ENCODE measurements around the gene BTBD2.
A peak's percentile ranks its signal among the peaks of the same experiment; 100 is the strongest.
"Not testable (repeated sequence)": the region's sequence is repeated elsewhere in the genome, so short reads cannot be mapped to it uniquely, and the experiment has no call there.

Gene BTBD2

DNA sequence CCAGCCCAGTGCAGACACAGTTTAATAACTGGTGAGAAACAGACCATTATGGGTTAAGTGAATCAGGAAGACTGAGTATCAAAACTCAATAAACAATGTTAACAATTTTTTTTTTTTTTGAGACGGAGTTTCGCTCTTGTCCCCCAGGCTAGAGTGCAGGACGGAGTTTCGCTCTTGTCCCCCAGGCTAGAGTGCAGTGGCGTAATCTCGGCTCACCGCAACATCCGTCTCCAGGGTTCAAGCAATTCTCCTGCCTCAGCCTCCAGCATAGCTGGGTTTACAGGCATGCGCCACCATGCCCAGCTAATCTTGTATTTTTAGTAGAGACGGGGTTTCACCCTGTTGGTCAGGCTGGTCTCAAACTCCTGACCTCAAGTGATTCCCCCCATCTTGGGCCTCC is 27.1 kb downstream of the BTBD2 start:
- not testable (repeated sequence) for ATAC-seq

DNA sequence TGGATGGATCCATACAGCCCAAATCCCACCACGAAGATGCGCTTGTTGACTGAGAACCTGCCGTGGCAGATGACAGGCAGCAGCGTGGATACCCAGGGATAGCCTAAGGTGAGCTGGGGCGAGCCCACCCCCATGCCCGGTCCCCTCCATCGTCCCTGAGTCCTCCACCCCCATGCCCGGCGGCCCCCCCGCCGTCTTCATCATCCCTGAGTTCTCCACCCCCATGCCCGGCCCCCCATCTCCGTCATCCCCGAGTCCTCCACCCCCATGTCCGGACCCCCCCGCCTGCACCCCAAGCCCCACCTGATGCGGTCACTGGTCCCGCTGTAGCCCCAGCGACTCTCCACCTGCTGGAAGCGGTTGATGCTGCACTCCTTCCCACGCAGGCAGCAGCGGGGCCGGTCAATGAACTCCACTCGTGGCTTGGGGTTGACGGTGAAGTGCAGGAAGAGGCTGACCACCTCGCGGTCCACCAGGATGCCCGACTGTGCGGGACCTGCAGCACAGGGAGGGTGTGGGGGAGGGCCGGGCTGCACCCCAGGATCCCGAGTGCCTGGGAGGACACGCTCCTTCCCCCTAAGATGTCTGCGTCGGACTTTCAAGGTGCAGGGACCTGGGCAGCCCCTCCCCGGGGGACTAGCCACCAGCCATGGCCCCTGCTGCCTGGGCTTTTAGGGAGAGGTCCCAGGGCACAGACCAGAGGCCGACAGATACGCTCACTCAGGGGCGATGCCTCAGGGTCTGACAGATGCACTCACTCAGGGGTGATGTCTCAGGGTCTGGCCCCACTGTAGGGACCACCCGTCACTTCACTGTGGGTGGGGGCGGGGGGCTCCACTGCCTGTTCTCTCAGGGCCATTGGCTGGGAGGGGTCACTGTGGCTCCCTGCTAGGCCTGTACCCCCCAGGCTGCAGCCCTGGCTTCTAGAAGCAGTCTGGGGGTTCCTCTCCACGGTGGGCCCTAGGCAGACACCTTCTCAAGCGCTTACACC is 28.0 kb downstream of the BTBD2 start:
- ATAC-seq: no peak
- TF ChIP-seq ZFP30 (CRISPR knock-in tag; IDR thresholded peaks at IDR 0.05) (no peak), ESRRG (CRISPR knock-in tag; IDR thresholded peaks at IDR 0.05) (no peak), ISL1 (CRISPR knock-in tag; IDR thresholded peaks at IDR 0.05) (no peak), RARB (CRISPR knock-in tag; IDR thresholded peaks at IDR 0.05) (no peak), ZFP3 (CRISPR knock-in tag; IDR thresholded peaks at IDR 0.05) (no peak)

DNA sequence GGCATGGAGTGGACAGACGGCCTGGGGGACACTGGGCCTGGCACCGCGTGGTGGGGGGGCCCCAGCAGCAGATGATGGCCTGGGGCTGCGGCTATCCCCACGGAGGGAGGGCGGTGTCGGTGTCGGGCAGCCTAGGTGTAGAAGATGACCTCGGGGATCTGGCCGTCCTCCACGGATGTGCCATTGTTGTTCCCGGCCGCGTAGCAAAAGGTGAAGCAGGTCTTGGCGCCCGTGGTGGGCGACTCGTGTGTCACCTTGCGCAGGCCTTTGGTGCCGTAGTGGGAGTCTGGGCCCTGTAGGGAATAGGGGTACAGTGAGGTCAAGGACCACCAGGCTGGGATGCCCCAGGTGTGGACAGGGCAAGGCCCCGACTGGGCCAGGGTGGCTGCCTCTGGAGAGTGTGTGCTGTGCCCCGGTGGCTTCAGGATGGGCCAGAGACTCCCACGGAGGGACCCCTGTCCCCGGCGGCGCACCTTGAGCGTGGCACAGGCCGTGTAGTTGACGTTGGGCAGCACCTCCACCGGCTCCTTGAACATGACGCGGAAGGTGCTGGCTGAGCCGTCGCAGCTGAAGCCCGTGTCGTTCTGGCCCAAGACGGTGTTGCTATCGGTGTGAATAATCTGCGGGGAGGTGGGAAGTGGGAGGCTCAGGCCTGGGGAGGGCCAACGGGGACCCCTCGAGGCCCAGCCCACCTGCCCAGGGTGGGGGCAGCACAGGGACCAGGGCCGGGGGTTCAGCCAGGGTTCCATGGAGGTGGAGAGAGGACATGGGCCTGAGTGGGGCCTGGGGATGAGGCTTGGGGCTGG is 29.0 kb downstream of the BTBD2 start:
- ATAC-seq: peak; percentile 7; the same call in 2 of the 3 replicates
- TF ChIP-seq ESRRG (CRISPR knock-in tag; IDR thresholded peaks at IDR 0.05): no peak
- no peak for TF ChIP-seq RARB (CRISPR knock-in tag; IDR thresholded peaks at IDR 0.05)
- TF ChIP-seq TCF4 (CRISPR knock-in tag; IDR thresholded peaks at IDR 0.05; ENCODE audit: borderline replicate concordance): no peak
- TF ChIP-seq ARNTL (CRISPR knock-in tag; IDR thresholded peaks at IDR 0.05; ENCODE audit: borderline replicate concordance, low read depth): no peak
- TF ChIP-seq, protein P1, sequence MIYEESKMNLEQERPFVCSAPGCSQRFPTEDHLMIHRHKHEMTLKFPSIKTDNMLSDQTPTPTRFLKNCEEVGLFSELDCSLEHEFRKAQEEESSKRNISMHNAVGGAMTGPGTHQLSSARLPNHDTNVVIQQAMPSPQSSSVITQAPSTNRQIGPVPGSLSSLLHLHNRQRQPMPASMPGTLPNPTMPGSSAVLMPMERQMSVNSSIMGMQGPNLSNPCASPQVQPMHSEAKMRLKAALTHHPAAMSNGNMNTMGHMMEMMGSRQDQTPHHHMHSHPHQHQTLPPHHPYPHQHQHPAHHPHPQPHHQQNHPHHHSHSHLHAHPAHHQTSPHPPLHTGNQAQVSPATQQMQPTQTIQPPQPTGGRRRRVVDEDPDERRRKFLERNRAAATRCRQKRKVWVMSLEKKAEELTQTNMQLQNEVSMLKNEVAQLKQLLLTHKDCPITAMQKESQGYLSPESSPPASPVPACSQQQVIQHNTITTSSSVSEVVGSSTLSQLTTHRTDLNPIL (CRISPR knock-in tag; IDR thresholded peaks at IDR 0.05; ENCODE audit: low read depth): no peak
- no peak for TF ChIP-seq ISL1 (CRISPR knock-in tag; IDR thresholded peaks at IDR 0.05)
- TF ChIP-seq ZC3H10 (CRISPR knock-in tag; IDR thresholded peaks at IDR 0.05): no peak
- no peak for TF ChIP-seq PPARA (CRISPR knock-in tag; IDR thresholded peaks at IDR 0.05; ENCODE audit: borderline replicate concordance)
- TF ChIP-seq ZFP3 (CRISPR knock-in tag; IDR thresholded peaks at IDR 0.05): no peak
- TF ChIP-seq, protein P2, sequence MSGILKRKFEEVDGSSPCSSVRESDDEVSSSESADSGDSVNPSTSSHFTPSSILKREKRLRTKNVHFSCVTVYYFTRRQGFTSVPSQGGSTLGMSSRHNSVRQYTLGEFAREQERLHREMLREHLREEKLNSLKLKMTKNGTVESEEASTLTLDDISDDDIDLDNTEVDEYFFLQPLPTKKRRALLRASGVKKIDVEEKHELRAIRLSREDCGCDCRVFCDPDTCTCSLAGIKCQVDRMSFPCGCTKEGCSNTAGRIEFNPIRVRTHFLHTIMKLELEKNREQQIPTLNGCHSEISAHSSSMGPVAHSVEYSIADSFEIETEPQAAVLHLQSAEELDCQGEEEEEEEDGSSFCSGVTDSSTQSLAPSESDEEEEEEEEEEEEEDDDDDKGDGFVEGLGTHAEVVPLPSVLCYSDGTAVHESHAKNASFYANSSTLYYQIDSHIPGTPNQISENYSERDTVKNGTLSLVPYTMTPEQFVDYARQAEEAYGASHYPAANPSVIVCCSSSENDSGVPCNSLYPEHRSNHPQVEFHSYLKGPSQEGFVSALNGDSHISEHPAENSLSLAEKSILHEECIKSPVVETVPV (CRISPR knock-in tag; IDR thresholded peaks at IDR 0.05): no peak
- TF ChIP-seq ZNF565 (CRISPR knock-in tag; conservative IDR thresholded peaks at IDR 0.05; ENCODE audit: low read depth): no peak
- TF ChIP-seq, protein P3, sequence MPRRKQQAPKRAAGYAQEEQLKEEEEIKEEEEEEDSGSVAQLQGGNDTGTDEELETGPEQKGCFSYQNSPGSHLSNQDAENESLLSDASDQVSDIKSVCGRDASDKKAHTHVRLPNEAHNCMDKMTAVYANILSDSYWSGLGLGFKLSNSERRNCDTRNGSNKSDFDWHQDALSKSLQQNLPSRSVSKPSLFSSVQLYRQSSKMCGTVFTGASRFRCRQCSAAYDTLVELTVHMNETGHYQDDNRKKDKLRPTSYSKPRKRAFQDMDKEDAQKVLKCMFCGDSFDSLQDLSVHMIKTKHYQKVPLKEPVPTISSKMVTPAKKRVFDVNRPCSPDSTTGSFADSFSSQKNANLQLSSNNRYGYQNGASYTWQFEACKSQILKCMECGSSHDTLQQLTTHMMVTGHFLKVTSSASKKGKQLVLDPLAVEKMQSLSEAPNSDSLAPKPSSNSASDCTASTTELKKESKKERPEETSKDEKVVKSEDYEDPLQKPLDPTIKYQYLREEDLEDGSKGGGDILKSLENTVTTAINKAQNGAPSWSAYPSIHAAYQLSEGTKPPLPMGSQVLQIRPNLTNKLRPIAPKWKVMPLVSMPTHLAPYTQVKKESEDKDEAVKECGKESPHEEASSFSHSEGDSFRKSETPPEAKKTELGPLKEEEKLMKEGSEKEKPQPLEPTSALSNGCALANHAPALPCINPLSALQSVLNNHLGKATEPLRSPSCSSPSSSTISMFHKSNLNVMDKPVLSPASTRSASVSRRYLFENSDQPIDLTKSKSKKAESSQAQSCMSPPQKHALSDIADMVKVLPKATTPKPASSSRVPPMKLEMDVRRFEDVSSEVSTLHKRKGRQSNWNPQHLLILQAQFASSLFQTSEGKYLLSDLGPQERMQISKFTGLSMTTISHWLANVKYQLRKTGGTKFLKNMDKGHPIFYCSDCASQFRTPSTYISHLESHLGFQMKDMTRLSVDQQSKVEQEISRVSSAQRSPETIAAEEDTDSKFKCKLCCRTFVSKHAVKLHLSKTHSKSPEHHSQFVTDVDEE (CRISPR knock-in tag; IDR thresholded peaks at IDR 0.05): no peak

DNA sequence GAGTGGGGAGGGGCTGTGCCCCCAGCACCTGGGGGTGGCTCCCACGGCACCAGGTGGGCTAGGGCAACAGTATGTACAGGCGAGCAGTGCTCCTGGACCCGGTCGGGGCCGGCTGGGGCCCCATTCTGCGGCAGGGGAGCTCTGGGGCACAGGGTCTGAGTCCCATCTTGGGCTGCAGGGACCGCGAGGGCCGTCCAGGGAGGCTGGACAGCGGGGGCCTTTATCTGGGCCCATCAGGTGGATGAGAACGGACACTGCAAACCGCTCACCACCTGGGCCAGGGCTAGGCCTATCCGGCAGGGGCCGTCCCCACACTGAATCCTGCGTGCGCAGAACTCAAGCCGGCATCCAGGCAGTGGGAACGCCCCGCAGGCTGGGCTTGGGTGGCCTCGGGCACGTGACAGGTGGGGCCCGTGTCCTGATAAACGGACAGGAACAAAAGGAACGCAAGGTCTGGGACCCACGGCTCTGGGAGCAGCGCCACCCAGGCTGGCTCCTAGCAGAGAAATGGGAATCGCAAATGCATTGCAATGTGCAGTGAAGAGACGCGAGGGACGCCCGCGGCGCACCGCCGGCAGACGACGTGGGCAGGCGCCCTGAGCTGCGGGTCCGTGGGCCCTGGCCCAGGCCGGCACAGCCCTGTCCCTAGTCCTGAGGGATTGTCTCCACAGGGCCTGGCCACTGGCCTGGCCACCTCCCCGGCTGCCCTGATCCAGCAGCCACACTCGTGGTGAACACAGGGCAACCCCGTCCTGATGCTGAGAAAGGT is 29.7 kb downstream of the BTBD2 start:
- TF ChIP-seq GLIS3 (CRISPR knock-in tag; IDR thresholded peaks at IDR 0.05) (no peak), TOX (CRISPR knock-in tag; IDR thresholded peaks at IDR 0.05; ENCODE audit: borderline replicate concordance) (no peak), ZFP30 (CRISPR knock-in tag; IDR thresholded peaks at IDR 0.05) (no peak), ZFP3 (CRISPR knock-in tag; IDR thresholded peaks at IDR 0.05) (no peak), RARB (CRISPR knock-in tag; IDR thresholded peaks at IDR 0.05) (no peak), SNAI2 (CRISPR knock-in tag; IDR thresholded peaks at IDR 0.05) (no peak), ZNF565 (CRISPR knock-in tag; conservative IDR thresholded peaks at IDR 0.05; ENCODE audit: low read depth) (no peak), ESRRG (CRISPR knock-in tag; IDR thresholded peaks at IDR 0.05) (no peak)
- TF ChIP-seq, protein P4, sequence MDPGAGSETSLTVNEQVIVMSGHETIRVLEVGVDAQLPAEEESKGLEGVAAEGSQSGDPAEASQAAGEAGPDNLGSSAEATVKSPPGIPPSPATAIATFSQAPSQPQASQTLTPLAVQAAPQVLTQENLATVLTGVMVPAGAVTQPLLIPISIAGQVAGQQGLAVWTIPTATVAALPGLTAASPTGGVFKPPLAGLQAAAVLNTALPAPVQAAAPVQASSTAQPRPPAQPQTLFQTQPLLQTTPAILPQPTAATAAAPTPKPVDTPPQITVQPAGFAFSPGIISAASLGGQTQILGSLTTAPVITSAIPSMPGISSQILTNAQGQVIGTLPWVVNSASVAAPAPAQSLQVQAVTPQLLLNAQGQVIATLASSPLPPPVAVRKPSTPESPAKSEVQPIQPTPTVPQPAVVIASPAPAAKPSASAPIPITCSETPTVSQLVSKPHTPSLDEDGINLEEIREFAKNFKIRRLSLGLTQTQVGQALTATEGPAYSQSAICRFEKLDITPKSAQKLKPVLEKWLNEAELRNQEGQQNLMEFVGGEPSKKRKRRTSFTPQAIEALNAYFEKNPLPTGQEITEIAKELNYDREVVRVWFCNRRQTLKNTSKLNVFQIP (CRISPR knock-in tag; IDR thresholded peaks at IDR 0.05; ENCODE audit: borderline replicate concordance, low read depth): no peak
- TF ChIP-seq, protein P5, sequence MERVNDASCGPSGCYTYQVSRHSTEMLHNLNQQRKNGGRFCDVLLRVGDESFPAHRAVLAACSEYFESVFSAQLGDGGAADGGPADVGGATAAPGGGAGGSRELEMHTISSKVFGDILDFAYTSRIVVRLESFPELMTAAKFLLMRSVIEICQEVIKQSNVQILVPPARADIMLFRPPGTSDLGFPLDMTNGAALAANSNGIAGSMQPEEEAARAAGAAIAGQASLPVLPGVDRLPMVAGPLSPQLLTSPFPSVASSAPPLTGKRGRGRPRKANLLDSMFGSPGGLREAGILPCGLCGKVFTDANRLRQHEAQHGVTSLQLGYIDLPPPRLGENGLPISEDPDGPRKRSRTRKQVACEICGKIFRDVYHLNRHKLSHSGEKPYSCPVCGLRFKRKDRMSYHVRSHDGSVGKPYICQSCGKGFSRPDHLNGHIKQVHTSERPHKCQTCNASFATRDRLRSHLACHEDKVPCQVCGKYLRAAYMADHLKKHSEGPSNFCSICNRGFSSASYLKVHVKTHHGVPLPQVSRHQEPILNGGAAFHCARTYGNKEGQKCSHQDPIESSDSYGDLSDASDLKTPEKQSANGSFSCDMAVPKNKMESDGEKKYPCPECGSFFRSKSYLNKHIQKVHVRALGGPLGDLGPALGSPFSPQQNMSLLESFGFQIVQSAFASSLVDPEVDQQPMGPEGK (CRISPR knock-in tag; IDR thresholded peaks at IDR 0.05; ENCODE audit: borderline replicate concordance): no peak
- TF ChIP-seq, protein P1 (CRISPR knock-in tag; IDR thresholded peaks at IDR 0.05; ENCODE audit: low read depth): no peak
- peak; percentile 5; the same call in 2 of the 3 replicates for ATAC-seq
